Measurements from ENCODE around the gene ZNF454. TPM values are rescaled to one million over a fixed set of nuclear protein-coding genes. Genes with fewer than 3 reads are reported as not detected.
A peak's percentile ranks its signal among the peaks of the same experiment; 100 is the strongest.

ZNF454 gene
- polyA plus RNA-seq (2013), result 0.25 TPM

- ChIA-PET CTCF (no interaction called here), POLR2A (no interaction called here)
- Histone ChIP-seq H3K27me3 (replicated peaks in 2 of 5; ENCODE audit: control insufficient read depth in 4 of 5, insufficient read depth in 5 of 5, low read length in 4 of 5) (peaks cover 0 to 22% (median 10%) of the 10 kb centered on the region in 5 experiments), H3K36me3 (ENCODE audit: control insufficient read depth in 4 of 4, insufficient read depth in 4 of 4, low read length in 3 of 4) (no peaks in the 10 kb centered on the region), H3K4me1 (ENCODE audit: control extremely low read depth in 1 of 4, control insufficient read depth in 4 of 4, insufficient read depth in 4 of 4, low read length in 3 of 4) (peaks cover 0 to 14% (median 5%) of the 10 kb centered on the region in 4 experiments), H3K27ac (ENCODE audit: insufficient read depth in 1 of 2, low read depth in 1 of 2, low read length in 2 of 2, poor library complexity in 1 of 2, severe bottlenecking in 2 of 2) (no peak within 1 kb of the TSS), H3K9me3 (ENCODE audit: control extremely low read depth in 1 of 5, control insufficient read depth in 4 of 5, insufficient read depth in 2 of 5, low read depth in 1 of 5, low read length in 4 of 5) (peaks cover 2 to 91% (median 74%) of the 10 kb centered on the region in 5 experiments), H3K4me3 (ENCODE audit: control insufficient read depth in 1 of 7, extremely low read depth in 1 of 7, insufficient read depth in 4 of 7, low read depth in 2 of 7, low read length in 6 of 7) (peak within 1 kb of the TSS; percentile 27 to 79 (median 60))
- 3% methylated on average over 57 of the region's 69 CpGs for WGBS (ENCODE audit: insufficient coverage)
- DNase-seq, result peak; percentile 32 to 63 (median 52)
Observed at GRCh38 chr5:178940569-178941360, at the start of gene ZNF454. Gene ZNF454 (plus strand): TSS chr5:178941198. CDS start chr5:178942792, 1,594 bp downstream.

GRCh38 chr5:178895615-178896571, 45.1 kb upstream of the ZNF454 start, which contains the start of gene ZFP2:
Gene ZFP2 (plus strand): TSS chr5:178895913. CDS start chr5:178931314, 35,401 bp downstream.
- 3% methylated on average over 58 of the region's 79 CpGs for WGBS (ENCODE audit: insufficient coverage)
- DNase-seq, result peak; percentile 25 to 60 (median 43)
- Histone ChIP-seq H3K4me1 (ENCODE audit: control extremely low read depth in 1 of 4, control insufficient read depth in 4 of 4, insufficient read depth in 4 of 4, low read length in 3 of 4) (peaks cover 0 to 9% (median 5%) of the 10 kb centered on the region in 4 experiments), H3K4me3 (ENCODE audit: control insufficient read depth in 1 of 7, extremely low read depth in 1 of 7, insufficient read depth in 4 of 7, low read depth in 2 of 7, low read length in 6 of 7) (peak within 1 kb of the TSS; percentile 57 to 89 (median 70)), H3K36me3 (ENCODE audit: control insufficient read depth in 4 of 4, insufficient read depth in 4 of 4, low read length in 3 of 4) (peaks cover 0 to 3% (median 0%) of the 10 kb centered on the region in 4 experiments), H3K9me3 (ENCODE audit: control extremely low read depth in 1 of 5, control insufficient read depth in 4 of 5, insufficient read depth in 2 of 5, low read depth in 1 of 5, low read length in 4 of 5) (peaks cover 6 to 26% (median 8%) of the 10 kb centered on the region in 5 experiments), H3K27me3 (replicated peaks in 2 of 5; ENCODE audit: control insufficient read depth in 4 of 5, insufficient read depth in 5 of 5, low read length in 4 of 5) (no peaks in the 10 kb centered on the region), H3K27ac (ENCODE audit: insufficient read depth in 1 of 2, low read depth in 1 of 2, low read length in 2 of 2, poor library complexity in 1 of 2, severe bottlenecking in 2 of 2) (peak within 1 kb of the TSS in 1 of 2 experiments; percentile 34)
- POLR2A ChIA-PET, result no interaction called here
- CTCF ChIA-PET, result no interaction called here

GRCh38 chr5:178899289-178899688, 41.7 kb upstream of the ZNF454 start:
- ChIA-PET POLR2A (interaction anchor here (0.7 kb wide), 1 partner anchor 161 kb away, joined by 3 read pairs; the partner anchor contains the start of gene ZNF354C), CTCF (interaction anchor here (0.6 kb wide), 1 partner anchor 209 kb away, joined by 3 read pairs; no protein-coding TSS in a partner anchor)
- H3K4me1 ChIP-seq (ENCODE audit: control extremely low read depth in 1 of 4, control insufficient read depth in 4 of 4, insufficient read depth in 4 of 4, low read length in 3 of 4), result peaks cover 0 to 9% (median 5%) of the 10 kb centered on the region in 4 experiments
- H3K27me3 ChIP-seq (replicated peaks in 2 of 5; ENCODE audit: control insufficient read depth in 4 of 5, insufficient read depth in 5 of 5, low read length in 4 of 5), result no peaks in the 10 kb centered on the region
- 95% methylated on average over 4 of the region's 5 CpGs for WGBS (ENCODE audit: insufficient coverage)
- H3K27ac ChIP-seq (ENCODE audit: insufficient read depth in 1 of 2, low read depth in 1 of 2, low read length in 2 of 2, poor library complexity in 1 of 2, severe bottlenecking in 2 of 2), result no peak overlapping the region
- peaks cover 4 to 35% (median 16%) of the 10 kb centered on the region in 5 experiments for H3K9me3 ChIP-seq (ENCODE audit: control extremely low read depth in 1 of 5, control insufficient read depth in 4 of 5, insufficient read depth in 2 of 5, low read depth in 1 of 5, low read length in 4 of 5)
- DNase-seq, result no peak
- no peak overlapping the region for H3K4me3 ChIP-seq (ENCODE audit: control insufficient read depth in 1 of 7, extremely low read depth in 1 of 7, insufficient read depth in 4 of 7, low read depth in 2 of 7, low read length in 6 of 7)
- H3K36me3 ChIP-seq (ENCODE audit: control insufficient read depth in 4 of 4, insufficient read depth in 4 of 4, low read length in 3 of 4), result peaks cover 0 to 5% (median 2%) of the 10 kb centered on the region in 4 experiments

GRCh38 chr5:178902849-178903248, 38.1 kb upstream of the ZNF454 start:
- H3K4me3 ChIP-seq (ENCODE audit: control insufficient read depth in 1 of 7, extremely low read depth in 1 of 7, insufficient read depth in 4 of 7, low read depth in 2 of 7, low read length in 6 of 7), result no peak overlapping the region
- ChIA-PET CTCF (no interaction called here), POLR2A (no interaction called here)
- no peak for DNase-seq
- H3K4me1 ChIP-seq (ENCODE audit: control extremely low read depth in 1 of 4, control insufficient read depth in 4 of 4, insufficient read depth in 4 of 4, low read length in 3 of 4), result no peaks in the 10 kb centered on the region
- H3K36me3 ChIP-seq (ENCODE audit: control insufficient read depth in 4 of 4, insufficient read depth in 4 of 4, low read length in 3 of 4), result peaks cover 0 to 12% (median 2%) of the 10 kb centered on the region in 4 experiments
- H3K9me3 ChIP-seq (ENCODE audit: control extremely low read depth in 1 of 5, control insufficient read depth in 4 of 5, insufficient read depth in 2 of 5, low read depth in 1 of 5, low read length in 4 of 5), result peaks cover 4 to 57% (median 22%) of the 10 kb centered on the region in 5 experiments
- WGBS (ENCODE audit: insufficient coverage), result 100% methylated on average over 1 of the region's 3 CpGs
- H3K27me3 ChIP-seq (replicated peaks in 2 of 5; ENCODE audit: control insufficient read depth in 4 of 5, insufficient read depth in 5 of 5, low read length in 4 of 5), result no peaks in the 10 kb centered on the region
- H3K27ac ChIP-seq (ENCODE audit: insufficient read depth in 1 of 2, low read depth in 1 of 2, low read length in 2 of 2, poor library complexity in 1 of 2, severe bottlenecking in 2 of 2), result no peak overlapping the region

GRCh38 chr5:178931846-178932760, 8.9 kb upstream of the ZNF454 start:
- POLR2A ChIA-PET, result no interaction called here

GRCh38 chr5:178941361-178941760, 363 bp downstream of the ZNF454 start:
- DNase-seq, result no peak
- H3K36me3 ChIP-seq (ENCODE audit: control insufficient read depth in 4 of 4, insufficient read depth in 4 of 4, low read length in 3 of 4), result no peaks in the 10 kb centered on the region
- H3K4me1 ChIP-seq (ENCODE audit: control extremely low read depth in 1 of 4, control insufficient read depth in 4 of 4, insufficient read depth in 4 of 4, low read length in 3 of 4), result peaks cover 0 to 14% (median 5%) of the 10 kb centered on the region in 4 experiments
- POLR2A ChIA-PET, result no interaction called here
- H3K27ac ChIP-seq (ENCODE audit: insufficient read depth in 1 of 2, low read depth in 1 of 2, low read length in 2 of 2, poor library complexity in 1 of 2, severe bottlenecking in 2 of 2), result no peak overlapping the region
- peaks cover 0 to 22% (median 10%) of the 10 kb centered on the region in 5 experiments for H3K27me3 ChIP-seq (replicated peaks in 2 of 5; ENCODE audit: control insufficient read depth in 4 of 5, insufficient read depth in 5 of 5, low read length in 4 of 5)
- H3K4me3 ChIP-seq (ENCODE audit: control insufficient read depth in 1 of 7, extremely low read depth in 1 of 7, insufficient read depth in 4 of 7, low read depth in 2 of 7, low read length in 6 of 7), result peak overlapping the region in 6 of 7 experiments; percentile 27 to 79 (median 66)
- CTCF ChIA-PET, result no interaction called here
- 9% methylated on average over 18 of the region's 23 CpGs for WGBS (ENCODE audit: insufficient coverage)
- H3K9me3 ChIP-seq (ENCODE audit: control extremely low read depth in 1 of 5, control insufficient read depth in 4 of 5, insufficient read depth in 2 of 5, low read depth in 1 of 5, low read length in 4 of 5), result peaks cover 2 to 88% (median 73%) of the 10 kb centered on the region in 5 experiments

More at GRCh38 chr5:178931846-178932760, 8.9 kb upstream of the ZNF454 start:
- Histone ChIP-seq H3K36me3 (ENCODE audit: control insufficient read depth in 4 of 4, insufficient read depth in 4 of 4, low read length in 3 of 4) (peaks cover 0 to 30% (median 4%) of the 10 kb centered on the region in 4 experiments), H3K4me1 (ENCODE audit: control extremely low read depth in 1 of 4, control insufficient read depth in 4 of 4, insufficient read depth in 4 of 4, low read length in 3 of 4) (no peaks in the 10 kb centered on the region), H3K4me3 (ENCODE audit: control insufficient read depth in 1 of 7, extremely low read depth in 1 of 7, insufficient read depth in 4 of 7, low read depth in 2 of 7, low read length in 6 of 7) (no peak overlapping the region), H3K9me3 (ENCODE audit: control extremely low read depth in 1 of 5, control insufficient read depth in 4 of 5, insufficient read depth in 2 of 5, low read depth in 1 of 5, low read length in 4 of 5) (peaks cover 7 to 92% (median 75%) of the 10 kb centered on the region in 5 experiments), H3K27ac (ENCODE audit: insufficient read depth in 1 of 2, low read depth in 1 of 2, low read length in 2 of 2, poor library complexity in 1 of 2, severe bottlenecking in 2 of 2) (no peak overlapping the region), H3K27me3 (replicated peaks in 2 of 5; ENCODE audit: control insufficient read depth in 4 of 5, insufficient read depth in 5 of 5, low read length in 4 of 5) (no peaks in the 10 kb centered on the region)
- DNase-seq, result no peak
- CTCF ChIA-PET, result interaction anchor here (0.7 kb wide), 1 partner anchor 1891 kb away, joined by 3 read pairs; no protein-coding TSS in a partner anchor
- 100% methylated on average over 4 of the region's 11 CpGs for WGBS (ENCODE audit: insufficient coverage)
